ENCODE data around the gene FBXO44.

FBXO44 gene

GRCh38 chr1:11659748-11660147 is 5.1 kb downstream of the FBXO44 start:
- no peak for DNase-seq

- no peak for DNase-seq
These were observed 6.4 kb downstream of the FBXO44 start for GRCh38 chr1:11661103-11661502.

- DNase-seq, result peak in 8 of 14 donors; percentile 21 to 59 (median 24)
These were observed 9.8 kb downstream of the FBXO44 start for GRCh38 chr1:11664336-11665065.

- DNase-seq, result no peak
These were observed 13.8 kb downstream of the FBXO44 start for GRCh38 chr1:11668516-11668915.

- no peak for DNase-seq
These were observed 16.1 kb downstream of the FBXO44 start for GRCh38 chr1:11670747-11671146.

GRCh38 chr1:11671205-11671543 is 16.5 kb downstream of the FBXO44 start:
- no peak for DNase-seq

GRCh38 chr1:11671544-11672286 is 17.0 kb downstream of the FBXO44 start:
- DNase-seq, result no peak

- DNase-seq, result no peak
These were observed 18.6 kb downstream of the FBXO44 start for GRCh38 chr1:11673089-11673769.

GRCh38 chr1:11674488-11674887 is 19.8 kb downstream of the FBXO44 start:
- no peak for DNase-seq

- no peak for DNase-seq
These were observed 20.6 kb downstream of the FBXO44 start for GRCh38 chr1:11675325-11675724.

- no peak for DNase-seq
These were observed 21.9 kb downstream of the FBXO44 start for GRCh38 chr1:11676386-11677103.

GRCh38 chr1:11678442-11678841 is 23.8 kb downstream of the FBXO44 start:
- DNase-seq, result no peak

- DNase-seq, result peak in 3 of 14 donors; percentile 37 to 58 (median 51)
These were observed 25.8 kb downstream of the FBXO44 start for GRCh38 chr1:11680270-11681070.

GRCh38 chr1:11681071-11681771 is 26.5 kb downstream of the FBXO44 start, which contains the start of gene MAD2L2:
TSS of gene MAD2L2 (minus strand) at chr1:11681148. CDS start at chr1:11680601, 547 bp downstream.
- peak in 13 of 14 donors; percentile 49 to 90 (median 76) for DNase-seq

- no peak for DNase-seq
These were observed 27.7 kb downstream of the FBXO44 start for GRCh38 chr1:11682287-11682771.

- no peak for DNase-seq
These were observed 28.1 kb downstream of the FBXO44 start for GRCh38 chr1:11682799-11683198.

- no peak for DNase-seq
These were observed 29.4 kb downstream of the FBXO44 start for GRCh38 chr1:11684070-11684469.

- DNase-seq, result no peak
These were observed 30.6 kb downstream of the FBXO44 start for GRCh38 chr1:11685210-11685752.

- no peak for DNase-seq
These were observed 33.8 kb downstream of the FBXO44 start for GRCh38 chr1:11688506-11688905.
